Cardiac muscle cell (in vitro differentiated cells and primary cell): ENCODE data around the gene CA9. TPM values are rescaled to one million over a fixed set of nuclear protein-coding genes. Genes with fewer than 3 reads are reported as not detected.

ENCODE experiments used
- DNase-seq, 2 donors: peaks; one replicate each; pipeline versions ENCODE4 v3.0.0 to v3.0.0-alpha.2; 2010 to 2017; ENCODE audit warnings: low read depth in 1 of 2, low spot score in 1 of 2
- H3K27ac ChIP-seq: fragments of 200-600 bp; sonication (generic); 2 replicates; pipeline ENCODE4 v1.5.1; 2016
- H3K27me3 ChIP-seq: fragments of 200-600 bp; sonication (generic); 2 replicates; pipeline ENCODE4 v1.6.0; 2016; ENCODE audit warnings: control low read depth
- H3K36me3 ChIP-seq: fragments of 200-600 bp; sonication (generic); 2 replicates; pipeline ENCODE4 v1.5.1; 2016; ENCODE audit warnings: control low read depth
- H3K4me1 ChIP-seq: fragments of 200-600 bp; sonication (generic); 2 replicates; pipeline ENCODE4 v1.8.1; 2017; ENCODE audit warnings: low read depth, mild to moderate bottlenecking, mixed run types
- H3K4me3 ChIP-seq: fragments of 200-600 bp; sonication (generic); 2 replicates; pipeline ENCODE4 v1.5.1; 2016; ENCODE audit warnings: mild to moderate bottlenecking
- H3K9me3 ChIP-seq: fragments of 200-600 bp; sonication (generic); 2 replicates; pipeline ENCODE4 v1.5.1; 2017; ENCODE audit warnings: low read depth, mild to moderate bottlenecking, control low read depth
- polyA plus RNA-seq: library from polyadenylated mRNA; unstranded; fragments of >200 nt; fragmentation: Nextera tagmentation; extraction: Ambion mirVana; gene quantifications from 2 replicates; pipeline ENCODE4 v1.2.1, GENCODE V29; 2016
- total RNA-seq: library from RNA; depleted of rRNA; stranded (reverse); fragments of >200 nt; gene quantifications from 2 replicates; pipeline ENCODE4 v1.2.3, GENCODE V29; 2016
- TF ChIP-seq, protein P1 (sequence below): IDR thresholded peaks from 2 replicates; pipeline ENCODE4 v1.5.1; 2012; ENCODE audit warnings: low read depth, mild to moderate bottlenecking, low read length

The CA9 gene
- total and polyA plus RNA-seq, 2 experiments from 2014 or later: 2.4 to 2.6 TPM

DNA sequence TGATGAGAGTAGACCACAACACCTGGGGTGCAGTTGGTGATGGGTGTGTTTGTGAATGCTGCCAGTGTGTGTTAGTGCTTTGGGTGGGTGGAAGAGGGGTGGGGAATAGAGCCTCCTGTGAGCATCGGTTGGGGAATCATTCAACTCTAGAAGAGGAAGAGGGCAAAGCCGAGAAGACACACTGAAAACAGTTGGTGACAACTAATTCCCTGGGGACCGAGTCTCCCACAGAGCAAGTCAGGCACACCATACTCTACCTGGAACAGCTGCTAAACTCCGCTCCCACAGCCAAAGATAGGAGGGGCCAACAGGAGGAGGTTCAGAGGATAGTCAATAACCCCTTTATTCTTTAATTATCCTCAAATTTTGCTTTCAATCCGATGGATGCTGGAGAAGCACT, 7.2 kb upstream of the CA9 start:
- Histone ChIP-seq H3K9me3 (no peaks in the 10 kb centered on the region), H3K27ac (no peak overlapping the region), H3K27me3 (no peaks in the 10 kb centered on the region), H3K36me3 (no peaks in the 10 kb centered on the region), H3K4me1 (peaks cover 4% of the 10 kb centered on the region), H3K4me3 (no peak overlapping the region)
- no peak for DNase-seq
- TF ChIP-seq, protein P1, sequence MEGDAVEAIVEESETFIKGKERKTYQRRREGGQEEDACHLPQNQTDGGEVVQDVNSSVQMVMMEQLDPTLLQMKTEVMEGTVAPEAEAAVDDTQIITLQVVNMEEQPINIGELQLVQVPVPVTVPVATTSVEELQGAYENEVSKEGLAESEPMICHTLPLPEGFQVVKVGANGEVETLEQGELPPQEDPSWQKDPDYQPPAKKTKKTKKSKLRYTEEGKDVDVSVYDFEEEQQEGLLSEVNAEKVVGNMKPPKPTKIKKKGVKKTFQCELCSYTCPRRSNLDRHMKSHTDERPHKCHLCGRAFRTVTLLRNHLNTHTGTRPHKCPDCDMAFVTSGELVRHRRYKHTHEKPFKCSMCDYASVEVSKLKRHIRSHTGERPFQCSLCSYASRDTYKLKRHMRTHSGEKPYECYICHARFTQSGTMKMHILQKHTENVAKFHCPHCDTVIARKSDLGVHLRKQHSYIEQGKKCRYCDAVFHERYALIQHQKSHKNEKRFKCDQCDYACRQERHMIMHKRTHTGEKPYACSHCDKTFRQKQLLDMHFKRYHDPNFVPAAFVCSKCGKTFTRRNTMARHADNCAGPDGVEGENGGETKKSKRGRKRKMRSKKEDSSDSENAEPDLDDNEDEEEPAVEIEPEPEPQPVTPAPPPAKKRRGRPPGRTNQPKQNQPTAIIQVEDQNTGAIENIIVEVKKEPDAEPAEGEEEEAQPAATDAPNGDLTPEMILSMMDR: no peak

DNA sequence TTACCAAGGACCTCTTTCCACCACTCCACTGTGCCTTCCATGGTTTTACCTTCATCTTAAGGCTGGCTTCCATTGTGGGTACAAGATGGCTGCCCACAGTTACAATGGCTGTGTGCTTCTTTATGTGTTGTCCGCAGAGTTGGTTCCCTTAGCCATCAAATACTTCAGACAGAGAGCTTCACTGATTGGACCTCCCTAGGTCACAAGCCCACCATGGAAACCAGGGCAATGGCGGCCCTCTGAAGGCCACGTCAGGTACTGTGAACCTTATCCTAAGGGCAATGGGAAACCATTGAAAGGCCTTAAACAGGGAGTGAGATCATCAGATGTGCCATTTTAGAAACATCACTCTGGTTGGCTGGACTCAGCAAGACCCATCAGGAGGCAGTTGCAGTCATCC, 5.8 kb upstream of the CA9 start:
- Histone ChIP-seq H3K4me1 (no peaks in the 10 kb centered on the region), H3K27ac (no peak overlapping the region), H3K9me3 (no peaks in the 10 kb centered on the region), H3K27me3 (no peaks in the 10 kb centered on the region), H3K36me3 (no peaks in the 10 kb centered on the region), H3K4me3 (no peak overlapping the region)
- no peak for DNase-seq
- TF ChIP-seq, protein P1: no peak

DNA sequence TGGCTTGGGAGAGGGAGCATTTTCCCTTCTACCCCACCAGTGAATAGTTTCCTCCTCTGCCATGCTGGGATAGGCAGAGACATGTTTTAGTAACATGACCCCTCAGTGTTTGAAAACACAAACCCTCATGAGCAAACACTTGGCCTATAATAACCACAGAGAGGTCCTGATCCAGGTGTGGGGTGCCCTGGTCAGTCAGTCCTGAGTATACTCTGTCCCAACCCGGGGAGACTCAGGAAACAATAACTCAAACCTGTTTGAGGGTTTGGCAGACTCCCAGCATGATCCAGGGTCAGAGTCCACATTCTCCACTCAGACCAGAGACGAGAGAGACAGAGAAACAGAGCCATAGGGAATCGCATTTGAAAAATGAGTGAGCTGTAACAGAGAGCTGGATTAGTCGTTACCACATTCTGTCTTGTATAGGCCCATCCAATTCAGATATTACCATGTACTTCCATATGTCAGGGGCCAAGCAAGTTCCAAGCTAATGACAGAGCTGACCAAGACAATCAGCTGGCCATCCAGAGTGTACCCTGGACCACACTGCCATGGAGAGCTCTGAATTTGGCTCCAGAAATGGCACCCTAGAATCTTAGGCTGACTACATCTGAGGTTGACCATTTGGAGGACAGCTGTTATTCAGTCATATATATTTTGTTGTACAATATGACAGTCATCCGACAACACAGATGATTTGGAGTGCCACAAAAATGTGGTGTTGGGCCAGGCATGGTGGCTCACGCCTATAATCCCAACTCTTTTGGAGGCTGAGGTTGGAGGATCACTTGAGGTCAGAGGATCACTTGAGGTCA, 4.2 kb upstream of the CA9 start:
- Histone ChIP-seq H3K9me3 (no peaks in the 10 kb centered on the region), H3K36me3 (no peaks in the 10 kb centered on the region), H3K4me3 (no peak overlapping the region), H3K4me1 (no peaks in the 10 kb centered on the region), H3K27me3 (no peaks in the 10 kb centered on the region), H3K27ac (no peak overlapping the region)
- no peak for DNase-seq
- TF ChIP-seq, protein P1: no peak

DNA sequence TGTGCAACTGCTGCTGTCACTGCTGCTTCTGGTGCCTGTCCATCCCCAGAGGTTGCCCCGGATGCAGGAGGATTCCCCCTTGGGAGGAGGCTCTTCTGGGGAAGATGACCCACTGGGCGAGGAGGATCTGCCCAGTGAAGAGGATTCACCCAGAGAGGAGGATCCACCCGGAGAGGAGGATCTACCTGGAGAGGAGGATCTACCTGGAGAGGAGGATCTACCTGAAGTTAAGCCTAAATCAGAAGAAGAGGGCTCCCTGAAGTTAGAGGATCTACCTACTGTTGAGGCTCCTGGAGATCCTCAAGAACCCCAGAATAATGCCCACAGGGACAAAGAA, 265 bp downstream of the CA9 start:
- TF ChIP-seq, protein P1: no peak
- DNase-seq: no peak
- H3K27ac ChIP-seq: no peak overlapping the region
- no peak overlapping the region for H3K4me3 ChIP-seq
- H3K9me3 ChIP-seq: no peaks in the 10 kb centered on the region
- no peaks in the 10 kb centered on the region for H3K27me3 ChIP-seq
- H3K36me3 ChIP-seq: no peaks in the 10 kb centered on the region
- no peaks in the 10 kb centered on the region for H3K4me1 ChIP-seq

DNA sequence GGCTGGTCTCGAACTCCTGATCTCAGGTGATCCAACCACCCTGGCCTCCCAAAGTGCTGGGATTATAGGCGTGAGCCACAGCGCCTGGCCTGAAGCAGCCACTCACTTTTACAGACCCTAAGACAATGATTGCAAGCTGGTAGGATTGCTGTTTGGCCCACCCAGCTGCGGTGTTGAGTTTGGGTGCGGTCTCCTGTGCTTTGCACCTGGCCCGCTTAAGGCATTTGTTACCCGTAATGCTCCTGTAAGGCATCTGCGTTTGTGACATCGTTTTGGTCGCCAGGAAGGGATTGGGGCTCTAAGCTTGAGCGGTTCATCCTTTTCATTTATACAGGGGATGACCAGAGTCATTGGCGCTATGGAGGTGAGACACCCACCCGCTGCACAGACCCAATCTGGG, 1.5 kb downstream of the CA9 start:
- Histone ChIP-seq H3K27me3 (no peaks in the 10 kb centered on the region), H3K36me3 (no peaks in the 10 kb centered on the region), H3K4me3 (peak overlapping the region; percentile 23), H3K9me3 (no peaks in the 10 kb centered on the region), H3K27ac (no peak overlapping the region), H3K4me1 (no peaks in the 10 kb centered on the region)
- TF ChIP-seq, protein P1: no peak
- no peak for DNase-seq
